Measurements from ENCODE around the gene FBRS. TPM values are rescaled to one million over a fixed set of nuclear protein-coding genes. Genes with fewer than 3 reads are reported as not detected.
"Not testable (repeated sequence)": the region's sequence is repeated elsewhere in the genome, so short reads cannot be mapped to it uniquely, and the experiment has no call there.

Gene FBRS
- polyA plus RNA-seq, 6 donors from 2014 or later: 0.88 to 9.0 (median 4.2) TPM

- Mint-ChIP-seq H3K27me3 (no peaks in the 10 kb centered on the region), H3K4me3 (peak overlapping the region in 2 of 8 donors; percentile 9 to 78), H3K9me3 (no peaks in the 10 kb centered on the region), H3K36me3 (no peaks in the 10 kb centered on the region), H3K4me1 (peaks cover 24 to 28% (median 25%) of the 10 kb centered on the region in 3 donors), H3K27ac (peak overlapping the region in 1 of 6 donors; percentile 100)
- DNase-seq: no peak
- no peak for ATAC-seq (ENCODE audit: low read depth in 2 of 2)
Observed at GRCh38 chr16:30700971-30701370, 42.7 kb downstream of the FBRS start.

GRCh38 chr16:30703071-30703470 lies 44.8 kb downstream of the FBRS start:
- not testable (repeated sequence) for H3K9me3 Mint-ChIP-seq; ATAC-seq (ENCODE audit: low read depth in 2 of 2); H3K36me3 Mint-ChIP-seq; H3K27me3 Mint-ChIP-seq; DNase-seq
- Mint-ChIP-seq H3K4me1 (peaks cover 15 to 18% (median 16%) of the 10 kb centered on the region in 3 donors), H3K27ac (peak overlapping the region in 1 of 6 donors; percentile 34), H3K4me3 (peak overlapping the region in 1 of 8 donors; percentile 43)

GRCh38 chr16:30703971-30704370 lies 45.7 kb downstream of the FBRS start:
- no peak for DNase-seq
- peaks cover 9 to 10% of the 10 kb centered on the region in 2 donors for H3K36me3 Mint-ChIP-seq
- H3K27ac Mint-ChIP-seq: no peak overlapping the region
- H3K4me1 Mint-ChIP-seq: peaks cover 13 to 16% (median 14%) of the 10 kb centered on the region in 3 donors
- H3K4me3 Mint-ChIP-seq: no peak overlapping the region
- no peaks in the 10 kb centered on the region for H3K9me3 Mint-ChIP-seq
- H3K27me3 Mint-ChIP-seq: no peaks in the 10 kb centered on the region
- no peak for ATAC-seq (ENCODE audit: low read depth in 2 of 2)

- peaks cover 16 to 28% of the 10 kb centered on the region in 2 donors for H3K36me3 Mint-ChIP-seq
- no peaks in the 10 kb centered on the region for H3K9me3 Mint-ChIP-seq
- ATAC-seq (ENCODE audit: low read depth in 2 of 2) (no peak), DNase-seq (no peak)
- H3K4me1 Mint-ChIP-seq: peaks cover 0 to 8% (median 2%) of the 10 kb centered on the region in 3 donors
- no peak overlapping the region for H3K27ac Mint-ChIP-seq
- H3K27me3 Mint-ChIP-seq: no peaks in the 10 kb centered on the region
- no peak overlapping the region for H3K4me3 Mint-ChIP-seq
Observed at GRCh38 chr16:30706046-30706445, 47.8 kb downstream of the FBRS start.

GRCh38 chr16:30710971-30711370 lies 52.7 kb downstream of the FBRS start:
- H3K9me3 Mint-ChIP-seq: peaks cover 0 to 2% (median 0%) of the 10 kb centered on the region in 7 donors
- H3K27me3 Mint-ChIP-seq: no peaks in the 10 kb centered on the region
- H3K36me3 Mint-ChIP-seq: peaks cover 47 to 65% of the 10 kb centered on the region in 2 donors
- no peak overlapping the region for H3K4me3 Mint-ChIP-seq
- ATAC-seq (ENCODE audit: low read depth in 2 of 2) (no peak), DNase-seq (no peak)
- H3K4me1 Mint-ChIP-seq: peaks cover 10 to 24% (median 13%) of the 10 kb centered on the region in 3 donors
- H3K27ac Mint-ChIP-seq: peak overlapping the region in 5 of 6 donors; percentile 17 to 38 (median 22)

- ATAC-seq (ENCODE audit: low read depth in 2 of 2): no peak
- Mint-ChIP-seq H3K27me3 (no peaks in the 10 kb centered on the region), H3K4me3 (peak overlapping the region in 1 of 8 donors; percentile 41), H3K9me3 (peaks cover 0 to 2% (median 0%) of the 10 kb centered on the region in 7 donors), H3K36me3 (peaks cover 50 to 72% of the 10 kb centered on the region in 2 donors), H3K4me1 (peaks cover 14 to 29% (median 15%) of the 10 kb centered on the region in 3 donors), H3K27ac (peak overlapping the region in 2 of 6 donors; percentile 18 to 86)
- DNase-seq: no peak
Observed at GRCh38 chr16:30711712-30712111, 53.5 kb downstream of the FBRS start.

- peak; percentile 89 to 97 for ATAC-seq (ENCODE audit: low read depth in 2 of 2)
- Mint-ChIP-seq H3K4me1 (peaks cover 14 to 23% (median 15%) of the 10 kb centered on the region in 3 donors), H3K36me3 (peaks cover 43 to 51% of the 10 kb centered on the region in 2 donors), H3K27me3 (no peaks in the 10 kb centered on the region), H3K27ac (peak overlapping the region; percentile 48 to 88 (median 82)), H3K4me3 (peak overlapping the region in 3 of 8 donors; percentile 1 to 10 (median 5)), H3K9me3 (peaks cover 0 to 2% (median 0%) of the 10 kb centered on the region in 7 donors)
- DNase-seq: no peak
Observed at GRCh38 chr16:30715750-30716445, 57.7 kb downstream of the FBRS start.

- Mint-ChIP-seq H3K9me3 (peaks cover 0 to 2% (median 0%) of the 10 kb centered on the region in 7 donors), H3K36me3 (peaks cover 29 to 59% of the 10 kb centered on the region in 2 donors), H3K4me1 (peaks cover 24 to 28% (median 27%) of the 10 kb centered on the region in 3 donors), H3K4me3 (no peak overlapping the region), H3K27ac (peak overlapping the region in 1 of 6 donors; percentile 85), H3K27me3 (no peaks in the 10 kb centered on the region)
- ATAC-seq (ENCODE audit: low read depth in 2 of 2) (no peak), DNase-seq (no peak)
Observed at GRCh38 chr16:30720086-30720485, 61.9 kb downstream of the FBRS start.

Other genes with a start within 250 kb of the FBRS start
- 100 to 1,000 TPM; 101 to 145 (median 123) TPM for gene DCTPP1, start 228.4 kb upstream of the FBRS start, polyA plus RNA-seq (ENCODE audit: low read depth in 6 of 6)
- gene SEPHS2, start 212.6 kb upstream of the FBRS start, polyA plus RNA-seq (ENCODE audit: low read depth in 6 of 6): 10 to 100 TPM; 45.7 to 86.2 (median 73.6) TPM
- gene ITGAL, start 185.7 kb upstream of the FBRS start, polyA plus RNA-seq (ENCODE audit: low read depth in 6 of 6): 10 to 100 TPM; 21.3 to 36.8 (median 25.6) TPM
- 10 to 100 TPM in 1 of 6 donors, 1 to 10 TPM in 4, under 1 TPM in 1; 0.40 to 10.1 (median 6.3) TPM for gene ZNF768, start 131.9 kb upstream of the FBRS start, polyA plus RNA-seq (ENCODE audit: low read depth in 6 of 6)
- 10 to 100 TPM; 12.0 to 18.3 (median 15.1) TPM for gene ZNF747, start 123.6 kb upstream of the FBRS start, polyA plus RNA-seq (ENCODE audit: low read depth in 6 of 6)
- 1 to 10 TPM in 5 of 6 donors, not detected in 1; 2.3 to 6.8 (median 4.7) TPM for gene ZNF764, start 100.1 kb upstream of the FBRS start, polyA plus RNA-seq (ENCODE audit: low read depth in 6 of 6)
- gene ZNF688, start 86.7 kb upstream of the FBRS start, polyA plus RNA-seq (ENCODE audit: low read depth in 6 of 6): 10 to 100 TPM; 28.0 to 41.5 (median 36.1) TPM
- 1 to 10 TPM; 1.4 to 4.4 (median 2.9) TPM for gene ZNF785, start 72.7 kb upstream of the FBRS start, polyA plus RNA-seq (ENCODE audit: low read depth in 6 of 6)
- 10 to 100 TPM in 4 of 6 donors, 1 to 10 TPM in 2; 6.1 to 12.8 (median 10.5) TPM for gene ZNF689, start 48.0 kb upstream of the FBRS start, polyA plus RNA-seq (ENCODE audit: low read depth in 6 of 6)
- 10 to 100 TPM; 11.6 to 40.9 (median 17.8) TPM for gene PRR14, start 7.5 kb upstream of the FBRS start, polyA plus RNA-seq (ENCODE audit: low read depth in 6 of 6)
- gene SRCAP, start 40.7 kb downstream of the FBRS start, polyA plus RNA-seq (ENCODE audit: low read depth in 6 of 6): 10 to 100 TPM in 5 of 6 donors, not detected in 1; 11.9 to 41.5 (median 14.8) TPM
- gene PHKG2, start 90.0 kb downstream of the FBRS start, polyA plus RNA-seq (ENCODE audit: low read depth in 6 of 6): 10 to 100 TPM; 24.7 to 43.9 (median 29.8) TPM
- under 1 TPM; 0.16 to 0.88 (median 0.62) TPM for gene CFAP119, start 103.6 kb downstream of the FBRS start, polyA plus RNA-seq (ENCODE audit: low read depth in 6 of 6)
- 10 to 100 TPM; 15.0 to 51.6 (median 28.8) TPM for gene RNF40, start 103.9 kb downstream of the FBRS start, polyA plus RNA-seq (ENCODE audit: low read depth in 6 of 6)
- 1 to 10 TPM in 1 of 6 donors, under 1 TPM in 4, not detected in 1; 0.23 to 1.4 (median 0.45) TPM for gene ZNF629, start 128.8 kb downstream of the FBRS start, polyA plus RNA-seq (ENCODE audit: low read depth in 6 of 6)
- gene BCL7C, start 235.6 kb downstream of the FBRS start, polyA plus RNA-seq (ENCODE audit: low read depth in 6 of 6): 10 to 100 TPM; 29.4 to 40.3 (median 33.1) TPM
- gene CTF1, start 238.2 kb downstream of the FBRS start, polyA plus RNA-seq (ENCODE audit: low read depth in 6 of 6): under 1 TPM in 3 of 6 donors, not detected in 3; 0.40 to 0.67 (median 0.47) TPM

All from naive B cell (primary cell).